ENCODE measurements around the gene MPPED2. TPM values are rescaled to one million over a fixed set of nuclear protein-coding genes. Genes with fewer than 3 reads are reported as not detected.
A peak's percentile ranks its signal among the peaks of the same experiment; 100 is the strongest.

The MPPED2 gene
- total RNA-seq, 1 experiment from 2014 or later: 9.8 TPM

DNA sequence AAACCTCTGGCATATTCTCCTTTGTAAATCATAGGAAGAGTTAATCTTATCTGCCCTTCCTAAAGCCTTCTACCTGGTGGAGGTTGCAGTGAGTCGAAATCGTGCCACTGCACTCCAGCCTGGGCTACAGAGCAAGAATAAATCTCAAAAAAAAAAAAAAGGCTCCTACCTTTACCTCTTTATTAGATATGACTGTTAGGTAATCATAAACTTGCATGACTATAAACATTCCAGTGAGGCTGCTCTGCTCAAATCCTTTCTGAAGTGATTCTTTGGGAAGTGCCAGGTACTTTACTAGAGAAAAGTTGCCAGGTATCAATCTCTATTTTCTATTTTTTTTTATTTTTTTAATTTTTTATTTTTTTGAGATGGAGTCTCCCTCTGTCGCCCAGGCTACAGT is 59.6 kb downstream of the MPPED2 start:
- DNase-seq: no peak
- H3K9me3 ChIP-seq (replicated peaks): no peaks in the 10 kb centered on the region
- no peaks in the 10 kb centered on the region for H3K27me3 ChIP-seq

DNA sequence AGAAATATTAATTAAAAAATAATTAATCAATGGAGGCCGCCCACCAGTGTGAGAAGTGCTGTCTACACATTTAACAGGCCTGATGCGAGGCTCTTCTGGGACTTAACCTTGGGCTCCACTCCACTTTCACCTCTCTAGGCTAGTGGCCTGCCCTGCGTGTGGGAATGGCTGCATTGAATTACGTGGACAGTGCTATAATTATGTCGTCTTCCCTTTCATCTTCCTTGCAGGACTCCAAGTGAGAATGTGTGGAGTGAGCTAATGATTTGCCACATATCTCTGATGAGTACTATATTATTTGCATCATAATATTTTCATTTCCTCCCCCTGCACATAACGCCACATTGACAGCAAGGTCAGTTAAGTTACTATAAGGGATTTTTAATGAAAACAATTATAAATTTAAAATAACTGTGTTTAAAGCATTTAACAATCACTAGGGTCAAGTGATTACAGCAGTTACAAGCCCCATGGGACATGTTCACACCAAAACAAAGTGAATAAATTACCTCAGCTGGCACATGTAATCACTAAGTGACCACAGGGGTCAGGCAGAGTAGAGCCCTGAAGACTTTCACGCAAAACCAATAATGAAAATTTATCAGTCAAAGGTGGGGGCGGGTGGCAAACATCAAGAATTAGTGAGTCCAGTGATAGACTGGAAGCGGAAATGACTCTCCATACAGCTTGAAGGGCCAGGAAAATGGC is 63.5 kb downstream of the MPPED2 start:
- H3K9me3 ChIP-seq (replicated peaks): no peaks in the 10 kb centered on the region
- DNase-seq: peak in 1 of 2 experiments; percentile 15
- no peaks in the 10 kb centered on the region for H3K27me3 ChIP-seq
- no peaks in the 10 kb centered on the region for H3K36me3 ChIP-seq
- no peak overlapping the region for H3K4me3 ChIP-seq
- no peak overlapping the region for H3K27ac ChIP-seq
- H3K4me1 ChIP-seq: no peaks in the 10 kb centered on the region

More for the DNA sequence above, 59.6 kb downstream of the MPPED2 start:
- Histone ChIP-seq H3K4me1 (no peaks in the 10 kb centered on the region), H3K27ac (no peak overlapping the region), H3K4me3 (no peak overlapping the region), H3K36me3 (no peaks in the 10 kb centered on the region)

DNA sequence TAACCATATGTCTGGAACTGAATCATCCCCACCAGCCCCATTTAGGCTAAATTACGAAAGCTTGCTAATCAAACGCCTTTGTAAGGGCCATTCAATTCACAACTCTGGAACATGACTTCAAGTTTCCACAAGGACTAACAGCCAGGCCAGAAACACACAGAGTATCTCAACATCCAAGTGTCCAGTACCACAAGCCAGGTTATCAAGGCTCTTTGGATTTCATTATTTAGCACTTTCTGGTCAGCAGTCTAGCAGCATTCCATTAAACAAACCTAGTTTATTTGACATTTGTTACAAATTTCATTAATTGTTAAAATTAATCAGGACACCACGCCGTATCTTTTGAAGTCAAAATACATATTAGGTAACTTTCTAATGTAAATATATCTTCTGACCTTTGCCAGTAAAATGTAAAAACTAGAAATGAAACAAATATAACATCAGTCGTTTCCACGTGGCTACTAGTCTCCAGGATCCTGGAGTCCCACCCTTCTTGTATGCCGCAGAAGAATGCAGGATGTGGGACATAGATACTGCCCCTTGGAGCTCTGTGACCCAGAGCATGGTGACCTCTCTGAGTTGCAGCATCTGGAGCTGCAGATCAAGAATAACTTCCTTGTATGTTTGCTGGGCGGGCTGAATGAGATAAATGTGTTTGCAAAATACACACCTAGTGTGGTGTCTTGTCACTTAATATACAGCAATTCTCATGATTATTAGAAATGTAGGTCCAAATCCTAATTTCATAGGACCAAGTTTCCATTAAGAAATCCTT is 64.7 kb downstream of the MPPED2 start:
- Histone ChIP-seq H3K4me3 (no peak overlapping the region), H3K27ac (no peak overlapping the region), H3K9me3 (replicated peaks) (no peaks in the 10 kb centered on the region), H3K27me3 (no peaks in the 10 kb centered on the region), H3K36me3 (no peaks in the 10 kb centered on the region), H3K4me1 (no peaks in the 10 kb centered on the region)
- no peak for DNase-seq

DNA sequence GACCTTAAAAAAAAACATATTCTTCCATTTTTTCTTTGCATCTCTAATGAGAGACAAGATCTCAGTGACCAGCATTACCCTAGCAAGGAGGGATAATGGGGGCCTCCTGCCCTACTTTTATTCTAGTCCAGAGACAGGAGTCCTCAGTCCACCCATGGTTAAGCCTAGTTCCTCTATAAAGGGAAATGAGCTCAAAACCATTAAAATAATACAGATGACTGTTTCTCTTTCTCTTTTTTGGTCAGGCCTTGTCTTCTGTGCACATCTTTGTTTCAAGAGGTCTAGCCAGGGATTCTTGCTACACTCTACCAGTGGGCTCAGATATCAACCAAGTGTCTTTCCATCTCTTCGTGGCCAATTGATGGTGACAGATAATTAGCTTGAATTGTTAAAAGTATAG is 73.1 kb downstream of the MPPED2 start:
- DNase-seq: no peak
- H3K4me3 ChIP-seq: no peak overlapping the region
- no peaks in the 10 kb centered on the region for H3K36me3 ChIP-seq
- no peak overlapping the region for H3K27ac ChIP-seq
- H3K4me1 ChIP-seq: no peaks in the 10 kb centered on the region
- no peaks in the 10 kb centered on the region for H3K9me3 ChIP-seq (replicated peaks)
- no peaks in the 10 kb centered on the region for H3K27me3 ChIP-seq

DNA sequence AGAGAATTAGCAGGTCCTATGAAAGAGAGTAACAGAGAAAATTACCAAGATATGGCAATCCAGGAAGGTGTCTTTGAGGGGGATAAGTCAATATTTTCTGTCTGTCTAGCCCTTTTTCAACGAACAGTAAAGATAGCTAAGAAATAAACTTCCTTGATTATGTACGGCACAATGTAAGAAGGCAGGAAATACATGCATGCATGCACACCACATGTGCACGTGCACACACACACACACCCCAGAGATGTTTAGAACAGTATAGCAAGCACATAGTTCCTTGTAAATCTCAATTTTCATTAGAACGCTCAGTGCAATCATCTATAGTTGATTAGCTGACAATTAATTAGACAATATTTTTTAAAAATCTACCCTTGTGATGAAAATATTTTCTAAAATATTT is 74.7 kb downstream of the MPPED2 start:
- Histone ChIP-seq H3K9me3 (replicated peaks) (no peaks in the 10 kb centered on the region), H3K36me3 (no peaks in the 10 kb centered on the region), H3K4me3 (no peak overlapping the region)

DNA sequence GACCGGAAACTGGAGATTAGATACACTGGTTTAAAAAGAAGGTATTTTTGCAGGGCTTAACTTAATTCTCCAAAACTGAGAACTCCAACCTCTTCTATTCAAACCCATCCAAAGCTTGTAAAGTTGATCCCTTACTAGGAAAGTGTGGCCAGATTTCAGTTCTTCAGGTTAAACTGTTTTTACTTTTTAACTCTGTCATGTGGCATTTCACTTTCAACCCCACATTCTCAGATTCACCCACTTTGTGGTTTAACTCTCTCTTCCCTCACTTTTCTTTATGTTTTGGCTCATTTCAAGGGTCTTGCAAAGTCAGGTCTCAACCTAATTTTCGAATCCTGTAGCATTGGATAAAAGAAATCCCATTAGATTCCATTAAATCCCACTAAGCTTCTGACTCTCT is 75.4 kb downstream of the MPPED2 start:
- no peak overlapping the region for H3K4me3 ChIP-seq
- H3K27me3 ChIP-seq: no peaks in the 10 kb centered on the region
- no peaks in the 10 kb centered on the region for H3K4me1 ChIP-seq
- no peak for DNase-seq
- H3K9me3 ChIP-seq (replicated peaks): no peaks in the 10 kb centered on the region
- H3K27ac ChIP-seq: no peak overlapping the region
- no peaks in the 10 kb centered on the region for H3K36me3 ChIP-seq

More for the DNA sequence above, 74.7 kb downstream of the MPPED2 start:
- Histone ChIP-seq H3K27me3 (no peaks in the 10 kb centered on the region), H3K27ac (no peak overlapping the region), H3K4me1 (no peaks in the 10 kb centered on the region)
- no peak for DNase-seq

DNA sequence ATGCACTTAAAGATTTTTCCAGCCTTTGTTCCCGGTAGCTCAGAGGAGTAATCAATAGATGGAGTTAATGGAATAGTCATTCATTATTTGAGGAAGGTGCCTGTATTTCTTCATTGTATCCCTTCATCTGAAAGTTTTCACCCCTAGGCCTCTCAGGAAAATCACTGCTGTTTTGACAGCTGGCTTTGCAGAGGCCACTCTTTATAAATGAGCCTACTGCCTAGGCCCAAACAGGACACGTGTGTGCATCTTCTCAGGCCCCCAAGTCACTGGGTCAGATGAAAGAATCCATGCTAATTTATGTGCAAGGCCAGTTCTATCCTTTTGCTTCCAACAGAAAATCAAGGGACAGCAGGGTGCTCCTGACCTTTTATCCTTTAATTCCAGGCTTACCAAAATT is 76.8 kb downstream of the MPPED2 start:
- H3K27ac ChIP-seq: no peak overlapping the region
- no peak for DNase-seq
- H3K9me3 ChIP-seq (replicated peaks): no peaks in the 10 kb centered on the region
- H3K36me3 ChIP-seq: no peaks in the 10 kb centered on the region
- H3K4me3 ChIP-seq: no peak overlapping the region
- H3K27me3 ChIP-seq: no peaks in the 10 kb centered on the region
- no peaks in the 10 kb centered on the region for H3K4me1 ChIP-seq

DNA sequence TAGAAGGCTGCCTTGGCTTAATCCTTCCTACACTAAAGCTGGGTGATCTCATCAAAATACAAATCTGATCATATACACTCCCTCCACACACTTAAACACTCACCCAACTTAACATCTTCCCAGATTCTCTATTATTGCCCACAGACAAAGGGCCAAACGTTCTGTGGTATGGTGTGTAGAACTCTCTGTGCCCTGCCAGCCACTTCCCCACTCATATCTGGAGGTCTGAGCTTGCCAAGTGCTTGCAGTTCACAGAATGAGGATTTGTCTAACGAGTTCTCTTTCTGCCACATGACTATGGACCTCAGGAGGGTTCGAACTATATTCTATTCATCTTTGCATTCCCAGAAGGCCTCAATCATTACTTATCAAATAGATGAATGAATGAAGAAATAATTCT is 77.6 kb downstream of the MPPED2 start:
- Histone ChIP-seq H3K27ac (no peak overlapping the region), H3K4me1 (no peaks in the 10 kb centered on the region), H3K36me3 (no peaks in the 10 kb centered on the region), H3K27me3 (no peaks in the 10 kb centered on the region), H3K4me3 (no peak overlapping the region), H3K9me3 (replicated peaks) (no peaks in the 10 kb centered on the region)
- DNase-seq: no peak

DNA sequence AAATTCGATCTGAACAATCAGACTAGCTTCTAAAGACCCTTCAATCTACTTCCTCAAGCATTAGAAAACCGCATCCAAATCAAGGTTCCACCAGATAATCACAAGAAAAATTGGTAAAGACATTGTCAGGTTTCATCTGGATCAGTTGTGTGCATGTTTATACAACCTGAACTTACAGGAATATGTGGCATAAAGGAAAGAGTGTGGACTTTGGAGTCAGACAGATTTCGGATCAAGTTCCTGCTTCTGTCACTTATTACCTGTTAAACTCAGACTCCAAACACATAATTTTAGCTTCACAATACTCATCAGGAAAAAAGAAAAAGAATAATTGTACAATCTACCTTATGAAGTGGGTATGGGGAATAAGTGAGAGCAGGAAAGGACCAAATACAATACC is 80.5 kb downstream of the MPPED2 start:
- DNase-seq: no peak
- Histone ChIP-seq H3K27me3 (no peaks in the 10 kb centered on the region), H3K9me3 (replicated peaks) (no peaks in the 10 kb centered on the region), H3K4me3 (no peak overlapping the region), H3K4me1 (no peaks in the 10 kb centered on the region), H3K27ac (no peak overlapping the region), H3K36me3 (no peaks in the 10 kb centered on the region)

DNA sequence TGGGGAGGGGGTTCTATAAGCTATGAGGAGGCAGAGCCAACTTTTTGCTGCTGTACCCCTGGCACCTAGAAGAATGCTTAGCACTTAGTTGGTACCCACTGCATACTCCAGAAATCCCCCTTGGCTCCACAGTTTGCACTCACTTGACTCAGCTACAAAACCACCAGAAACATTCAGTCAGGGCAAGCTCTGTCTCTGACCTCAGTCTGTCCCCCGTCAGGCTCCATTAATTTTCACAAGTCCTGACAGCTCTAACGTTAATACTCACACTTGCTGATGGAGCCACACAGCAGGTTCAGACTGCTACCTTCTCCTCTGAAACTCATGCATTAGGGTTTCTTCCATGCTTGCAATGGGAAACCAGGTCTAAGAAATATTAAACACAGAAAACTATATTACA is 81.7 kb downstream of the MPPED2 start:
- Histone ChIP-seq H3K4me1 (no peaks in the 10 kb centered on the region), H3K9me3 (replicated peaks) (no peaks in the 10 kb centered on the region), H3K4me3 (no peak overlapping the region), H3K27me3 (no peaks in the 10 kb centered on the region), H3K36me3 (no peaks in the 10 kb centered on the region), H3K27ac (no peak overlapping the region)
- DNase-seq: no peak

DNA sequence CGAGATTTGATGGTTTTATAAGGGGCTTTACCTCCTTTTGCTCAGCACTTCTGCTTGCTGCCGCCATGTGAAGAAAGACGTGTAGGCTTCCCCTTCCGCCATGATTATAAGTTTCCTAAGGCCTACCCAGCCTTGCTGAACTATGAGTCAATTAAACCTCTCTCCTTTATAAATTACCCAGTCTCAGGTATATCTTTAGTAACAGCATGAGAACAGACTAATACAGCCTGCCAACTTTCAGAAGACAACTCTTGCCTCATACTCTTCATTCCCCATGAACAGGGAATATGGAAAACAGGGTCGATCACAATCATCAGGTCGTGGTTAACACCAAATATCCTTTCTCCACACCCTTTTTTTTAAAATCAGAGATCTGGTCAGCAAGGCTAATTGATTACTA is 83.0 kb downstream of the MPPED2 start:
- H3K4me3 ChIP-seq: no peak overlapping the region
- no peaks in the 10 kb centered on the region for H3K36me3 ChIP-seq
- no peaks in the 10 kb centered on the region for H3K4me1 ChIP-seq
- no peak overlapping the region for H3K27ac ChIP-seq
- H3K27me3 ChIP-seq: no peaks in the 10 kb centered on the region
- DNase-seq: no peak
- H3K9me3 ChIP-seq (replicated peaks): no peaks in the 10 kb centered on the region

DNA sequence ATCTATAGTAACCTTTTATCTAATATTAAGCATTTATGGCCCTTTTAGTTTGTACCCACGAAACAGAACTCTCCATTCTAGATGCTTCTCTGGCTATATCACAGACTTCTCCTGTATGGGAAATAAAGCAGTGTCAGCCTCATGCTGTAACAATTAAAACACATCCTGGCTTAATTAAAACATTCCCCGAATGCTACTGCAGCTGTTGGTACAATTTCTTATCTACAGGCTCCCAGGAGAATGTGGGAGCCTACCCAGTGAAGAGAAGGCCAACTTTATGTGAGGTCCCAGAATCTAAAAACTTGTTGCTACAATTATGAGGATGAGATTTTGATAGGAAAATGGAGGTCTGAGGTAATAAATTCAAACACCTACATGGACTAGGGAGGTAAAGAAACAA is 83.8 kb downstream of the MPPED2 start:
- Histone ChIP-seq H3K27me3 (no peaks in the 10 kb centered on the region), H3K9me3 (replicated peaks) (no peaks in the 10 kb centered on the region), H3K4me1 (no peaks in the 10 kb centered on the region), H3K27ac (no peak overlapping the region), H3K4me3 (no peak overlapping the region), H3K36me3 (no peaks in the 10 kb centered on the region)
- DNase-seq: no peak

DNA sequence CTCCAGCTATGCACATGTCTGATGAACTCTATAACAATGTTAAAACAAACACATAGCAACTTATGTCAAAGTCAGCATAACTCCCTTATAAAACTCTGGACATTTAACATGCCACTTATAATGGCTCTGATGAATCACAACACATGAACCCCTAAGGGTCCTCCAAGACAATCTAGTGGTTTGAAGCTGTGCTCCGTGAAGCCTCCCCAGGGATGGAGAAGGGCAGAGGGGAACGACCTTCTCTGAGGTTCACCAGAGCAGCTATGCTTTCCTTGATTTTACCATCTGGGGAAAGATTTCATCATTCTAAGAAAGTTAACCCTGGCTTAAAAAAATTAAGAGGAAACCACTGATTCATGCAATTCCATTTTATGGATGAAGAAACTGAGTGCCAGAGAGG is 84.4 kb downstream of the MPPED2 start:
- Histone ChIP-seq H3K4me1 (no peaks in the 10 kb centered on the region), H3K27ac (no peak overlapping the region), H3K27me3 (no peaks in the 10 kb centered on the region), H3K9me3 (replicated peaks) (no peaks in the 10 kb centered on the region), H3K36me3 (no peaks in the 10 kb centered on the region), H3K4me3 (no peak overlapping the region)
- DNase-seq: no peak

DNA sequence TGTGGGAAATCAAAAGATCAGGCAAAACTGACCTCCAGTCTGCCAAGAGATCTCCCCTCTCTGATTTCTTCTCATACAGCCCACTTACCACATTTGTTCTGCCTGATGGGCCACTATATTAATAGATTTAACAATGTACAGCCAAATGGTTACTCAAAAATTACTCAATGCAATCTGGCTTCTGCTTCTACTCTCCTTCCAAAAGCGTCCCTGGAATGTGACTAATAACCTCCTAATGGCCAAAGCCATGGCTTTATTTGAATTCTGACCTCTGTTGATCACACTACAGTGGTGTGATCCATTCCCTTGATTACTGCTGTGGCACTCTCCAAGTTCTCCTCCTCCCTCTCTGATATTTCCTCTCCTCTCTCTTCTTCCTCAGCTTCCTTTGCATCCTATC is 86.2 kb downstream of the MPPED2 start:
- Histone ChIP-seq H3K4me3 (no peak overlapping the region), H3K36me3 (no peaks in the 10 kb centered on the region), H3K4me1 (no peaks in the 10 kb centered on the region), H3K9me3 (replicated peaks) (no peaks in the 10 kb centered on the region), H3K27ac (no peak overlapping the region), H3K27me3 (no peaks in the 10 kb centered on the region)
- DNase-seq: no peak

DNA sequence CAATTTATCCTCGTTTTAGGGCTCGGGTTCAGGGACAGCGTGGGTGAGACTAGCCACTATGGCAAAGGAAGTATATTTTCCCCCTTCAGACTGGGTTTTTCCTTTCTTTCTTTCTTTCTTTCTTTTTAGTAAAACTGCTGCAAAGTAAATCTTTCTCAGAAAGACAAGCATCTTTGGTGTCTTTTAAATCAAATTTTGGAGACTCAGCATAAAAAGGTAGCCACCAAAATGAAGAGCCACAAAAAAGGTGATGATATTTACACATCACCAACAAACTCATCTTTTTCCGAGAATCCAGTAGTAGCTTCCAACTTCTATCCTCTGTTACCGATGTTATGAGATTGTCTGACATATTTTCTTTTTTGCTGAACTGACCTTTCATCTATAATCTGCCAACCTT is 88.6 kb downstream of the MPPED2 start:
- Histone ChIP-seq H3K27me3 (no peaks in the 10 kb centered on the region), H3K9me3 (replicated peaks) (no peaks in the 10 kb centered on the region)
- no peak for DNase-seq

DNA sequence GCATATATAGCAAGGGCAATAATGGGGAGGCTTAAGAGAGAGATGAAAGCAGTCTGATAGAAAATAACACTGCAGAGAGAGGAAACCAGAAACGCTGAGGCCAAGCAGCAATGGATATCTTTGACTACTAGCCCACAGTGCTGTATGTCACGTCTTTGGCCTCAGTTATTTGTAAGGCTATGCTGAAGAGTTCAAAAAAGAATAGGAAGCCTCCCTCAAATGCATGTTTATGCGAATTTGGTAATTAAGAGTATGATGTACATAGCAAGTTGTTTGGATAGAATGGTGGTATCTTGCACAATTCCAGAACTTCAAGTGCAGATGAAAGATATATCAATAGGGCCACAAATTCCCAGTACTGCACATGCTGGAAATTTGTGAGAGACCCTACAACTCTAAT is 89.2 kb downstream of the MPPED2 start:
- H3K36me3 ChIP-seq: no peaks in the 10 kb centered on the region
- no peak overlapping the region for H3K27ac ChIP-seq
- no peaks in the 10 kb centered on the region for H3K27me3 ChIP-seq
- H3K4me1 ChIP-seq: peaks cover 3% of the 10 kb centered on the region; the same call in 1 of the 2 replicates
- H3K9me3 ChIP-seq (replicated peaks): no peaks in the 10 kb centered on the region
- H3K4me3 ChIP-seq: no peak overlapping the region
- no peak for DNase-seq

More for the DNA sequence above, 88.6 kb downstream of the MPPED2 start:
- Histone ChIP-seq H3K36me3 (no peaks in the 10 kb centered on the region), H3K4me1 (peaks cover 3% of the 10 kb centered on the region; the same call in 1 of the 2 replicates), H3K4me3 (no peak overlapping the region), H3K27ac (no peak overlapping the region)

Data from SJCRH30 (cell line).